Breast epithelium (tissue), 3 donors: ENCODE measurements around the gene NFASC.

Source experiments
- POLR2A ChIP-seq: fragments of 450-650 bp; IDR thresholded peaks from one replicate; pipeline ENCODE4 v1.6.1; 2016; ENCODE audit warnings: antibody characterized with exemption, mild to moderate bottlenecking, moderate library complexity
- POLR2AphosphoS5 ChIP-seq, 3 donors: sonication (generic); formaldehyde crosslinking; IDR thresholded peaks; one replicate each; pipeline ENCODE4 v1.6.1; 2017; ENCODE audit warnings: antibody characterized with exemption in 3 of 3
- TF ChIP-seq, protein P1 (sequence below), 3 donors: fragments of 450-650 bp; IDR thresholded peaks; one replicate each; pipeline ENCODE4 v1.5.1; 2016 to 2017; ENCODE audit warnings: antibody characterized with exemption in 3 of 3, mild to moderate bottlenecking in 3 of 3, moderate library complexity in 3 of 3

DNA sequence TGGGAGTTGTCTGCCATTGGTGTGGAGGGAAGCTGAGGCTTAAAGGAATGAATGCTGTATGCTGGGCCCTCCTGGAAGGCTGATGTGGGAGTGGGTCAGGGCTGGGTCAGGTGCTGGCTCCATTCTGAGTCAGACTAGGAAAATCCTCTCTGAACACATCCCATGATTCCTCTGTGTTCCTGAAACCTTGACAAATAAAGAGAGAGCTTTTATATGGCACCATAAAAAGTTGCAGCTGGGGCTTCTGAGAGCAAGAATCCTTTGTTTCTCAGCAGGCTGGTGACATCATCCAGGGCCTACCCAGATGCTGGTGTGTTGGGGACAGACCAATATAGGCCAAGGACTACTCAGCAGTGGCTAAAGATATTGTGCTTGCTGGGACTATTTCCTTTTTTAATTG, 27.8 kb upstream of the NFASC start:
- no peak for TF ChIP-seq POLR2AphosphoS5 (IDR thresholded peaks at IDR 0.05)
- TF ChIP-seq, protein P1, sequence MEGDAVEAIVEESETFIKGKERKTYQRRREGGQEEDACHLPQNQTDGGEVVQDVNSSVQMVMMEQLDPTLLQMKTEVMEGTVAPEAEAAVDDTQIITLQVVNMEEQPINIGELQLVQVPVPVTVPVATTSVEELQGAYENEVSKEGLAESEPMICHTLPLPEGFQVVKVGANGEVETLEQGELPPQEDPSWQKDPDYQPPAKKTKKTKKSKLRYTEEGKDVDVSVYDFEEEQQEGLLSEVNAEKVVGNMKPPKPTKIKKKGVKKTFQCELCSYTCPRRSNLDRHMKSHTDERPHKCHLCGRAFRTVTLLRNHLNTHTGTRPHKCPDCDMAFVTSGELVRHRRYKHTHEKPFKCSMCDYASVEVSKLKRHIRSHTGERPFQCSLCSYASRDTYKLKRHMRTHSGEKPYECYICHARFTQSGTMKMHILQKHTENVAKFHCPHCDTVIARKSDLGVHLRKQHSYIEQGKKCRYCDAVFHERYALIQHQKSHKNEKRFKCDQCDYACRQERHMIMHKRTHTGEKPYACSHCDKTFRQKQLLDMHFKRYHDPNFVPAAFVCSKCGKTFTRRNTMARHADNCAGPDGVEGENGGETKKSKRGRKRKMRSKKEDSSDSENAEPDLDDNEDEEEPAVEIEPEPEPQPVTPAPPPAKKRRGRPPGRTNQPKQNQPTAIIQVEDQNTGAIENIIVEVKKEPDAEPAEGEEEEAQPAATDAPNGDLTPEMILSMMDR (IDR thresholded peaks at IDR 0.05) = no peak
- TF ChIP-seq POLR2A = no peak
